GM18870 (cell line): ENCODE data around the gene ERLIN1.
"Not testable (repeated sequence)": the region's sequence is repeated elsewhere in the genome, so short reads cannot be mapped to it uniquely, and the experiment has no call there.

ENCODE experiments used
- ATAC-seq: cut with Tn5 transposase; IDR thresholded peaks from one replicate; pipeline ENCODE4 v1.9.1; 2021; ENCODE audit warnings: moderate library complexity; ENCODE audit not compliant: unreplicated experiment

ERLIN1 gene

GRCh38 chr10:100138921-100139496 lies 46.8 kb downstream of the ERLIN1 start:
- no peak for ATAC-seq

GRCh38 chr10:100135486-100135885 lies 50.3 kb downstream of the ERLIN1 start:
- no peak for ATAC-seq

- ATAC-seq: no peak
Observed at GRCh38 chr10:100133801-100134200, 52.0 kb downstream of the ERLIN1 start.

GRCh38 chr10:100132427-100132826 lies 53.4 kb downstream of the ERLIN1 start:
- no peak for ATAC-seq

GRCh38 chr10:100131571-100131970 lies 54.3 kb downstream of the ERLIN1 start:
- no peak for ATAC-seq

- ATAC-seq: no peak
Observed at GRCh38 chr10:100130831-100131230, 55.0 kb downstream of the ERLIN1 start.

GRCh38 chr10:100129424-100129823 lies 56.4 kb downstream of the ERLIN1 start:
- ATAC-seq: no peak

GRCh38 chr10:100128951-100129350 lies 56.9 kb downstream of the ERLIN1 start:
- no peak for ATAC-seq

GRCh38 chr10:100125335-100125734 lies 60.5 kb downstream of the ERLIN1 start:
- not testable (repeated sequence) for ATAC-seq

- ATAC-seq: no peak
Observed at GRCh38 chr10:100124097-100124496, 61.7 kb downstream of the ERLIN1 start.

GRCh38 chr10:100122780-100123179 lies 63.0 kb downstream of the ERLIN1 start:
- no peak for ATAC-seq

- ATAC-seq: no peak
Observed at GRCh38 chr10:100120550-100120949, 65.3 kb downstream of the ERLIN1 start.

GRCh38 chr10:100119726-100120125 lies 66.1 kb downstream of the ERLIN1 start:
- ATAC-seq: no peak

GRCh38 chr10:100114976-100115770 lies 70.7 kb downstream of the ERLIN1 start:
- no peak for ATAC-seq

GRCh38 chr10:100114460-100114859 lies 71.4 kb downstream of the ERLIN1 start:
- no peak for ATAC-seq

- ATAC-seq: no peak
Observed at GRCh38 chr10:100109670-100110069, 76.2 kb downstream of the ERLIN1 start.

- ATAC-seq: no peak
Observed at GRCh38 chr10:100106865-100107264, 79.0 kb downstream of the ERLIN1 start.

GRCh38 chr10:100104300-100104699 lies 81.5 kb downstream of the ERLIN1 start:
- ATAC-seq: no peak

GRCh38 chr10:100103581-100103980 lies 82.2 kb downstream of the ERLIN1 start:
- no peak for ATAC-seq

GRCh38 chr10:100101192-100102076 lies 84.4 kb downstream of the ERLIN1 start:
- ATAC-seq: no peak

GRCh38 chr10:100100651-100101184 lies 85.1 kb downstream of the ERLIN1 start:
- ATAC-seq: no peak
